ENCODE measurements around the gene IGFBP5.

Gene IGFBP5

DNA sequence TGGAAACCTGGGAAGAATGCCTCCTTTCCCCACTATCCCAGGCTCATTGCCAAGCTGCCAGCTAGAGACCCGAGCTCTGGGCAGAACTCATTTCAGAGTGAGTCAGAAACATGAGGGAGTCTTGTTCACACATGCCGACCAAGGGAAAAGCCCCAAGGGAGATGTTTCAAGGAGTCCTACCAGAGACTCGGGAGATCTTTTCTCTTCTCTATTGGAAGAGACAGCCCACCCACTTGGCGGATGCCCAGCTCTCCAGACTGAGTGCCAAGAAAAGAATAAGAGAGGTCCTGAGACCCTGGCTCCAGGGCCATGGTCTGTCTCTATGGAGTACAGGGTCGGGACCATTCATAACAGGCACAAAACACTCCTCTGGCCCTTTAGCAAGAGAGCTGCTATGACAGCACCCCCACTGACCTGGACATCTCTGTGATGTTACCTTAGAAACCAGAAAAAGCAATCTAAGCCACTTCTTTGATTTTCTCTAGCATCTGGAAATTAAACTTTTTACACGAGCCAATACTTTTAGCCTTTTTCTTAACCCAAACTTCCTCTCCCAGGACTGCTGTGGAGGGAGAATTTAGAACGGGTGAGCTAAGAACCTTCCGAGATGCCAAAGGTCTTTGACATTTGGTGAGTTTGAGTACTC, 18.5 kb upstream of the IGFBP5 start:
- DNase-seq, result no peak

DNA sequence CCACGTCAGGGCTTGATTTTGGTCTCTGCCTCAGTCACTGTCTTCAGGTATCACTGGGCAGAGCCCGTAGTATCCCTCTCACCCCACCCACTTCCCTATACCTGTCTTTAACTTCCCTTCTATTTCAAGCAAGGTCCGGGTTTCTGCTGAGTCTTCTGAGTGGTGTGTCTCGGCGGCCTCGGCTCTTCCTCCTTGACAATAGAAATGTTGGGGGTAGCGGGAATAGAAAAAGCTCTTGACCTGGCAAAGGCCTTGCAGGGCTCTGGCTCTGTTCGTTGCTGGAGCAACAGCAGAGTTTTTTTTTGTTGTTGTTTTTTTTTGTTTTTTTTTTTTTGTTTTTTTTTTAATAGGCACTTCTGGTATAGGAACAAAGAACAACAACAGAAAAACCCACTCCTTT, 16.0 kb upstream of the IGFBP5 start:
- DNase-seq, result no peak

DNA sequence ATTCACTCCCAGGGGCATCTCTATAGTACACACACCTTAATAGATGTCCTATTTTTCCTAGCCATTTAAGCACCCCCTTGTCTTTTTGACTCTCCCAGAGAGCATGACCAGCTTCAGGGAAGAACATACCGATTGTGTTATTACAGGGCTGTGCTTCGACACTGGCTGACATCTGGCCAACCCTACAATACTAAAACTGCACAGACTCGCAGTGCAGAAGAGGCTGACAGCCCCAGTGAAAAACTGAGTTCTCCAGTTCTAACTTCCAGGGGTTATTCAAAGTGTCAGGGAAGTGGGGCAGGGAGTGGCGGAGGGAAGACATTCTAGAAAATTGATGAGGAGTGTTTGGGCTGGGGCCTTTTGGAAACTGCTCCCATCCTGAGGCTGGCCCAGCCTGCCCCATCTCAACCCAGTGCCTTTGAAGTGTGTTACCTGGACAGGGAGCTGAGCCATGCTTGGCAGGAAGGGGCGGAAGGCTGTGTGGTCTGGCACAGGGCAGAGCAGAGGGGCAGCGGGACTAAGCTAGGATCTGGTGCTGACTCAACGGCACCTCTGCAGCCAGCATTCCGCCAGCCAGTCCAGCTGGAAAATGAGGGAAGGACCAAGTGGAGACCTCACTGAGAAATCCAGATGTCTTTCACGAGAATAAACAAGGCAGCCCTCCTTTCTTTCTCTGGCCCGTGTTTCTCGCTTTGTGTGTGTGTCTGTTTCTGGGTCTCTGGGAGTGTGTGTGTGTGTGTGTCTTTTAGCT, 15.4 kb upstream of the IGFBP5 start:
- DNase-seq, result no peak

DNA sequence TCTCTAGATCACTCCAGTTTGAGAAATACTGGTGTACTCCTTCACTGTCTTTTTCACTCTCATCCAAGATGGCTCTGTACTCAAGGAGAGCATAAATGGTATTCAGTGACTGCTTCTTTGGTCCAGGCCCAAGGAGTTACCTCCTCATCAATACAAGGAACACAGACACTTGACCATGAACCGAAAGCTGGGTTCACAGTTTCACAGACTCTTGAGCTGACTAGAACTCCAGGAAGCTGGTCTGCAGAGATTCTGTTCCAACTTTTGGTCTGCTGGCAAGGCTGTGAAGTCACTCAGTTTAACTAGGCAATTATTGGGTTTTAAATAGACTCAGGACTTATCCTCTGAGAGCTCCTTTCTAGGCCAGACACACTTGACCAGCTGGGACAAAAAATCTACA, 7.4 kb upstream of the IGFBP5 start:
- no peak for DNase-seq

DNA sequence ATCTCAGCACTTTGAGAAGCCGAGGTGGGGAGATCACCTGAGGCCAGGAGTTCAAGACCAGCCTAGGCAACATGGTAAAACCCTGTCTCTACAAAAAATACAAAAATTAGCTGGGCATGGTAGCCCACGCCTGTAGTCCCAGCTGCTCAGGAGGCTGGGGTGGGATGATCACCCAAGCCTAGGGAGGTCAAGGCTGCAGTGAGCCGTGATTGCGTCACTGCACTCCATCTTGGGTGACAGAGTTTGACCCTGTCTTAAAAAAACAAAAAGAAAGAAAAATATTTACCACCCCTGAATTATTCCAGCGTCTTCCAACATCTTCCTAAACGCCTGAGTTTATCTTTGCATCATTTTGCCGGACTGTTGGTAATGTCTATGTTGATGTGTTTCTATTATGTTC, 6.2 kb upstream of the IGFBP5 start:
- DNase-seq, result no peak

DNA sequence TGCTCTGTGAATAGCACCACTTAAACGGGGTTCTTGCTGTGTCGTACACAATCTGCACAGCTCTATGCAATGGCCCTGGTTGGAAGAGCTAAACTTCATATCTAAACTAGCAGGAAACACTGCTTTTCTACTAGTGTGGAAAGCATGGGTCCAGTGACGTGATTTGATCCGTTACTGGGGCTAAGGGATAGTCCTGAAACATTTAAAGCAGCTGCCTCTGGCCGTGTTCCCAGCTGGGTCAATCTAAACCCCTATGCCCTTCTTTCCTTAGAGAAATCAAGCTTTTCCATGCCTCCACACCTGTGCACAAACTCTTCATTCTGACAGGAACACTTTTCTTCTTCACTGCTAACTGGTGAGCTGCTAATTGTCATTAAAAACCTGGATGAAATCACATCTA, 5.4 kb upstream of the IGFBP5 start:
- no peak for DNase-seq

DNA sequence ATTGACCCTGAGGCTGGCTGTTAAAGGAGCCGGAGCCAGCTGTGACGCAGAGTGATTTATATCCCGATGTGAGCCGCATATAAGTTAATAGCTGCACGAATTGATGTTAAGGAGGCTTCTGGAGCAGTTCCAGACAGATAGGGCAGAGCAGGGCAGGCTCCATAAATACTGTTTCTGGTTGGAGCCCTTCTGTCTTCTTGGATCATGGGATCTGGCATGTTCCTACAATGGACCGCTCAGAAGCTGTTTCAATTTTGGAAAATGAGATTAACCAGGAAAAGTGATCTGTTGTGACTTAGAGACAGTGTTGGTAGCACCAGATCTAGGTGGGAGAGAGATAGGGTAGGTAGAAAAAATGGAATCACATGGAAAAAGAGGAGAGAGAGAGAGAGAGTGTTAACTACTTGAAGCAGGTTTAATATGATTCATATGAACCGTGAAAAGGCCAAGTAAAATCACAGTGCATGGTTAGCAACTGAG, 4.8 kb upstream of the IGFBP5 start:
- no peak for DNase-seq

DNA sequence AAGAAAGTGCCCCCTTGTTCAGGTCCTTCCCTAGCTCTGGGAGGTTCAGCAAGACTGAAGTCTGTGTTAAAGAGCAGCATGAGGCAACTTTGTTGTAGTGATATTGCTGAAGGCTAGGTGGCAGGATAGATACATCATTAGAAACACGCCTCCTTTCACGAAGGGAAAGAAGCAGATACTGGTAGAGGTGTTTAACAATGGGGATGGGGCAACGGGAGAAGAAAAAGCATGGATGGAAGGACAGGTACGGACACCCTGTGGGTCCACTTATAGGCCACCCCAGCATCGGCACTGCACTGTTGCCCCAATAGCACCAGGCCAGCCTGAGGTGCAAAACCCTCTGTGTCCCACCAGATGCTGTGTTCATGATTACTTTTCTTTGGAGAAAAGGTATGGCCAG, 3.5 kb upstream of the IGFBP5 start:
- DNase-seq, result no peak

DNA sequence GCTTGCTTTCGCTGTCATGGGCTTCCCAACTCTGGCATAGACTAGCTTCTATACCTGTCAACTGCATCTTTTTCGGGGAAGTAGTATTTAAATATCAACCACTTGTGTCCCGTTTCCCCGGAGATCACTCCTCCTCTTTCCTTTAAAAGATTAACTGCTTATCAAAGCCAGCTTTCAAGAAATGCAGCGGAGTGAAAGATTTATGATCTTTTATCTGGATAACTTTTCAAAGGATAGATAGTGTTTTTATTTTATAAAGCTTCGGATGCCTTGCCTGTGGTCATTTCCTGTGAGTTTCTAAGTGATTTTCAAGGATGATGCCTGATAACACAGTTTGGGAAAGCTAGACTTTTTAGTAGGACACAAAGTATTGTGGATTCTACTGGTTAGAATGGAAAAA, 2.9 kb upstream of the IGFBP5 start:
- DNase-seq, result no peak

DNA sequence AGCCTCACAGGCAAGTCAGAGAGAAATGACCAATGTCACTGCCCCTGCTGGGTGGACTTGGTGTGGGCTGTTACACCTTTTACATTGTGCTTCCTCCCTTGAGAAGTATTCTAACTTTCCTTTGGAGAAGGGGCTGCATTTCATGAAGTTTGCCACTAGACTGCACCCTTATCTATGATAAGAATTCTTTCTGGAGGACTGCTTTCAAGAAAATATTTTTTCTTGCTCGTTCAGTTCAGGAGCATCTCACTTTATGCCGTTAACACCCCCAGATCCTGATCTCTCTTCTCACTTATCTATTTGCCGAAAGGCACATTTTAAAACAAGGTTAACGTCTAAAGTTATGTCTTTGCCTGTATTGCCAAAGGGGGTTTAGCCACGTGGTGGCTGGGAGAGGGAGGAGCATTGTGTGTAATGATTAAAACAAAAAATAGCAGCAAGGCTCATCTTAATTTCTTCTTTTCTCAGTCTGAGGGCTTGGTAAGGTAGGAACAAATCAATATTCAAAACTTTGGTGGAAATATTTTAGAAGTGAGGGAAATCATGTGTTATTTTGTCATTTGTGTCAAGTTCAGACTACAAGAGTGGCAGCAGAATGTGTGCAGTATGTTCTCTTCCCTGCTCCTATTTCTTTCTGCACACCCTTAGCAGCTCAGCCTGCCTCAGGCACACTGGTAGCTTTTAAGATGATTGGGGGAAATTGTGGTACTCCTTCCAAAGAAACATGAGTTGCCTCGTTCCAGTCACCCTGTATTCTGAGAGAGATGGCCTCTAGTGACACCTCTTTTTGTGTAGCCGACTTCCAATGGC, 1.6 kb upstream of the IGFBP5 start:
- DNase-seq, result no peak

DNA sequence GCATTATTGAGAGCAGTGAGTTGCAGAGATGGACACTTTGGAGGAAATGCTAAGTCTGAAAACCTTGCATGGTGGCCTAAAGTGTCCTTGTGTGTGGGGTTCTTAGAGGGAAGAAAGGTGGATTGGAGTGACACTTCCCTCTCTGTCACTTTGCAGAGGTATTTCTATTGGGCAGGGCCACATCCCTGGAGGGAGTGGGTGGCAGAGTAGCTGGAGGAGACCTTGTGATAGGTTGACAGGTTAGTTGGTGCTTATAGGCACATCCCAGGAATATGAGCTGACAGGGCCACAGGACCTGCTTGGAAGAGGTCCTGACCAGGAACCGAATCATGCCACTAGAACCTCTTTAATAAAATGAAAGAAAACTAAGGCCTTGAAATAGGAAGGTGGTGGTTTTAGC, 972 bp upstream of the IGFBP5 start:
- no peak for DNase-seq

DNA sequence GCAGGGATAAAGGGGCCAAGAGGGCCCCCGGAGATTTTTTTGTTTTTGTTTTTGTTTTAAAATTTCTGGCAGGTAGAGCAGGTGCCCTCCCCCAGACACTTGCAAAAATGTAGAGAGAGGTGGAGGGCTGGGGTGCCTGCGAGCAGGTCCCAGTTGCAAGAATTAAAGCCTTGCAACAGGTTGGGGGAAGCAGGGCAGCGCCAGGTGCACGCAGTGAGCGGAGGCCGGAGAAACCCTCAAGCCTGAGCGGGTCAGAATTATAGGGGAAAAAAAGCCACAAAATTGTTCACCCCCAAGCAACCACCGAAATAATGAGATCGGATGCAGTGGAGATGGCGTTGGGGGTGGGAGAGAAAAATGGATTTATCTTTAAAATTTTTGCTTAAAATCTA, 527 bp downstream of the IGFBP5 start:
- no peak for DNase-seq

DNA sequence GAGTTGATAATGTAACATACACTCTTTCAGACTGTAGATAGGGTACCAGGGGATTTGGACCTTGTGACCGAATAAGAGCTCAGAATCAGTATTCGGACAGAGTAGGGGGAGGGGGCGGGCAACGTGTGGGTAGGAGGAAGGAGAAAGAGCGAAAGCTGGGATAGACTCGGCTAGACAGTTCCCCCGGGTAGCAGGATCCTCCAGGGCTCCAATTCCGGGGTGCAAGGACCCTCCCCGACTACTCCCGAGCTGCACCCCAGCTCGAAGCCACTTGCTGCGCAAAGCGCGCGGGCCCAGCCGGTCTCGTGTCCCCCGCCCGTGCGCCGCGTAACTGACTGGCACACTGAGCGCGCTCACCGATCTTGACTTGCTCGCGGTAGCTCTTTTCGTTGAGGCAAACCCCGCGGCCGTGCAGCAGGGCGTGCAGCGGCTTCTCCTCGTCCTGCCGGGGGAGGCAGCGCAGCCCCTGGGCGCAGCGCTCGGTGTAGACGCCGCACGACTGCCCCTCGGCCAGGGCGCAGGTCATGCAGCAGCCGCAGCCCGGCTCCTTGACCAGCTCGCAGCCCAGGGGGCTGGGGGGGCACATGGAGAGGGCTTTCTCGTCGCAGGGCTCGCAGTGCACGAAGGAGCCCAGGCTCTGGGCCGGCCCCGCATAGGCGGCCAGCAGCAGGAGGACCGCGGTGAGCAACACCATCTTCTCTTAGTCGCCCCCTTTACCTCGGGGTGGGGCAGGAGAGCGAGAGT, 1.1 kb downstream of the IGFBP5 start:
- DNase-seq, result peak; percentile 76

DNA sequence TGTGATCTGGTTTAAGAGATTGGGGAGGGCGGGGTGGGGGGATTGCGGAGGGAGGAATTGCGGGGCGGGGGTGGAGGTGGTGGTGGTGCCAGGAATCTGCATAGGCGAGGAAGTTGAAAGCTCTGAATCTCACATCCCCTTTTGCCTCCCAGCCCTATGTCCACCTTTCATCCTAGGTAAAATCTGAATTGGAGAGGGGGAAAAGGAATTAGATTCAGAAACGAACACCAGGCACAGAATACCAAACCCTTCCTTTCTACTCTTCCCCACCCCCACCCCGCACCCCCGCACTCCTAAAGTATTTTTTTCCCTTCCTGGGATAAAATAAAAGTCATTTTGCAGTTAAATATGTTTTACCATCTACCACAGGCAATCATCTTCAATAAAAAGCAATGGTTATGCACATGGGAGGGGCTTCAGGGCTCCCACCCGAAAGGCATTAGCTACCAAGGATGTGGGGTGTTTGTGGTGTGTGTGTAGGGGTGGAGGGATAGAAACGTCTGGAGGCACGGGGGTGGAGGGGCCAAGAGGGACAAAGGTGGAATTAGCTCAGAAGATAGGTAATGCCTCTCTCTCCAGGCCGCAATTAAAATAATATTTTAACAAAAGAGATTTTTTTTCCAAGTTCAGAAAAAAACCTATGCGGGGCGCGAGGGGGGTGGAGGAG, 1.8 kb downstream of the IGFBP5 start:
- DNase-seq, result no peak

DNA sequence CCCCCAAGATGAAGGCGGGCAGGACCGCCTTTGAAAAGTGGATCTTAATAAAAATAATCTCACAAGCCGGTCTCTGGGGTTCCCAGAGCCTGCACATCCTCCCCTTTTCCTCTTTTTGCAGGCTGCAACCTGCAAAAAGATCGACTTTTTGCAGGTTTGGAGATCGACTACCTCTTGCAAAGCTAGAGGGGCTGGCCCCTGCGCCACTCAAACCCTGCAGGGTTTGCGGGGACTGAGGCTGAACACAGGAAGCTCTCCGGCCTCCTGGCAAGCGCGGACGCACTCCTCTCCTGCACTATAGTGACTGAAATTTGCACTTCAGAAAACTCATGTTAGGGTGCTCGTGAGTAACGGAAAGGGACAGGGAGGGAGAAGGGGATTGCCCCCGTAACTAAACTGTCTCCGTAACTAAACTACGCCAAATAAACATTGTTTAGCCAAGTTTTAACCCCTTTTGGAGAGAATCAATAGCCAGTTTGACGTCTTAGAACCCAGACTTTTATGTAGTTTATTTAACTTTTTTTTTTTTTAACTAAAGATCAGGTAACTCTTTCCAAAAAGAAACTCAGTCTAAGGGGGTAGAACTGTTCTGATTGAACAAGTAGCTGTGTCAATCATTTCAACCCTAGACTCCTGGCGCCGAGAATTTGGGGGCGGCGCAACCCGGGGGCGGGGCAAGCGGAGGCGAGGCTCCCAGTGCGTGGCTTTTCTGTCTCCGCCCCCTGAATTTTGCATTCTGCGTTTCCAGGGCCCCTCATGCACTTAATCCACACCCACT, 2.5 kb downstream of the IGFBP5 start:
- peak; percentile 85 for DNase-seq

DNA sequence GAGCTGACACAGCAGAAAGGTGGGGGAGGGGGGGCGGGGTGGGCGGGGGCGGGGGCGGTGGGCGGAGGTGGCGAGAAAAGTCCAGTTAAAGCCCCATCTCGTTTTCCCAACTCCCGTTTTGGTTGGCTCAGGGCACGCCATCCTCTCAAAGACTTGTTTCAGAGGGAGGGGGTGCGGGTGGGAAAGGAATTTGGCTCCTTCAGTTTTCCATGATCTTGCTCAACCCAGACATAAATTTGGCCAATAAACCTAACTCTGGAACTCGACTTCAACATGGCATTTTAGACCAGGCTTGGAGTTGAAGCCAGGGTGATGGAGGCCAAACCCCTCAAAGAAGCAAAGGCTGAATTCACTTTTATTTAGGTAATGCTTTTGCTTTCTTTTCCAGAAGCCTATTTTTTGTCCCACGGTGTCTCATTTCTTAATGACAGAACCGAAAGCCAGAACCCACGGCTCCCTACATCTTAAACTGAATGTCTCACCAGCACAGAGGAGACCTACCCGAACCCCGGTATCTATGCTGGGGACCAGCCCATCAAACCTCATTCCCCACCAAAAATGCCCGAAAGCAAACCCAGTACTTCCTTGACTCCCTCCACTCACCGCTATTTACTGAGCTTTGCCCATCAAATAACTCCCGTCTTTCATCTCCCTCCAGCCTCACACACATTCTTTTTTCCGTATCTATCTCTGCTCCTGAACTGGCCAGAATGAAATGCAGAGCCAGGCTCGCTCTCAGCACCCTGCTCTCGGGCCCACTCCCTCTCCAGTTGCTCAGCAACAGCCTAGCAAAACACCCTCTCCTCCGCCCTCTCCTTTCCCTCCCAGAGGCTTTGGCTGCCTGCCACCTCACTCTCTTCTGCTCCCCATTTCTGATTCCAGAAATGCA, 4.3 kb downstream of the IGFBP5 start:
- DNase-seq, result no peak

DNA sequence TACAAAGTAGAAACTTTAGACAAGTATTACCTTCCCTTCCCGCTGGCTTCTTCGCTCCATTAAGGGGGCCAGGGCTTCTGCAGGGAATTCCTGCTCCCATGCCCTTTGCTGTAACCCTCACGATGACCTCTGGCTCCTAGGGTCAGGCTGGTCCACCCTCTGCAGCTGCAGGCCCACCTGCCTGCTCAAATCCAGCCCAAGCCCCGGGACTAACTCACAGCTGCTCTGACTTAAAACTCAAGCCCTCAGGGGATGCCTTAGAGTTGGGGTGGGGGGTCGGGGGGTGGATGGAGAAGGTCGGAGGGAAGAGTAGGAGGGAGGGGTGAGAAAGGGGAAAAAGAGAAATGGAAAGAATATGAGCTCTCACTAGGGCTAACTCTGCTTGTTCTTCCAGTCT, 4.9 kb downstream of the IGFBP5 start:
- DNase-seq, result no peak

DNA sequence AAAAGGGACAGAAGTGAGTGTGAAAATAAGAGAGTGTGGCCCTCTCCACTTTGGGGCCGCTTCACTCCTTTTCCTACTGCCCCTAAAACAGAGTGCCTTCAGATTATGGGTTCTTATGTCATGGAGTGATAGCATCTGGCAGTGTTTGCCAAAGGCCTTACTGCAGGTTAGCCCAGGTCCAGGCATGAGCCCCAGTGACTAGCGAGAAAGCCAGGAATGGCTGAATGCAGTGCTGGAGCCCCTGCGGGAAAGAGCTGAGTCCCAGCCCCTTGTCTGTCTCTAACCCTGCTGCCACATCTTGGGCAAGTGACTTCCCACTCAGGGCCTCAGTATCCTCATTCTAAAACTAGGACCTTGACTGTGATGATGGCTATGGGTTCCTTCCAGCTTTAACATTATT, 6.0 kb downstream of the IGFBP5 start:
- DNase-seq, result no peak

DNA sequence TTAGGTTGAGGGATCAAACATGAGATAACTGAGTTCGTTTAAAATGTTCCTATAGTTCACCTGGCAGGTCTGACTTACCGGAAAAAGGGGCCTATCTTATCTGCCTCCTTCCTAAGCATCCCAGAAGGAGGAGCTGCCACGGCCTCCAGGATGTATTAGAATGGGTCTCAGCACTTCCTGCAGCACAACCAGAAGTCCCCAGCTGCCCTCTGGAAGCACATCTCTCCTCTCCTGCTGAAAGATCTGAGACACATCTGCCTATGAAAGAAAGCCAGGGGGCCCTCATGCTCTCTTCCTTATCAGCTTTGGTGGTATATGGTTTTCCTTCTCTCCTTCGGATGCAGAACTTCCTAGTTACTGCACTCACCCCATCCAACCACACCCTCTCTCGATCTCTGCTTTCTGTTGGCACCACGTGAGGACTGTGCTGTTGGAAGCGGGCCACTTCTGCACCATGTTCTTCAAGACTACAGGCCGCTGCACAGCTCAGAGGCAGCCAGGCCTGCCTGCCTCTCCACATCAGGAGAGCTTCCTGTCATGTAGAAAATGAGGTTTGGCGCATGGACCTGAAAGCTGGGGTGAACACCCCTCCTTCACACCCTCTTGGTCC, 6.5 kb downstream of the IGFBP5 start:
- DNase-seq, result no peak

DNA sequence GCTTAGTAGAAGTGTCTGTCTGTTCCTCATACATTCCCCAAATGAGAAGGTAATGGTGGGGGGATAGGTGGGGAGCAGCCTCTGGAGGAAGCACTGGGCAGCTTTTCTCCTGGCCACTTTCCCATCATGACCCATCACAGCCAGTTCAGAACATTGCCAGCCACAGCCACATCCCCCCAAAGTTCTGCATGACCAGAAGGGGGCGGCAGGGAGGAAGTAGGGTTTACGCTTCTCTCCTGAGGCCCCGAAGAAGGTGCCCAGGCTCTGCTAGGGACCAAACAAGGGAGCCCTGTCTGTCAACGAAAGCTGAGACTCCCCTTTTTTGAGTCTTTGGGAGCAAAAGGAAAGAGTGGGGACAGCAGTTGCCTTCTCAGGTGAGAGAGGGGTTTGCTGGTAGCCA, 7.7 kb downstream of the IGFBP5 start:
- peak; percentile 68 for DNase-seq

All from activated CD8-positive, alpha-beta memory T cell treated with anti-CD3 and anti-CD28 coated beads, Interleukin-2, amount 50 U/mL, for 48 hours (primary cell).